ENCODE results near the gene WWP2. TPM values are rescaled to one million over a fixed set of nuclear protein-coding genes. Genes with fewer than 3 reads are reported as not detected.

WWP2 gene
- total RNA-seq, 1 experiment from 2014 or later = 47.5 TPM

DNA sequence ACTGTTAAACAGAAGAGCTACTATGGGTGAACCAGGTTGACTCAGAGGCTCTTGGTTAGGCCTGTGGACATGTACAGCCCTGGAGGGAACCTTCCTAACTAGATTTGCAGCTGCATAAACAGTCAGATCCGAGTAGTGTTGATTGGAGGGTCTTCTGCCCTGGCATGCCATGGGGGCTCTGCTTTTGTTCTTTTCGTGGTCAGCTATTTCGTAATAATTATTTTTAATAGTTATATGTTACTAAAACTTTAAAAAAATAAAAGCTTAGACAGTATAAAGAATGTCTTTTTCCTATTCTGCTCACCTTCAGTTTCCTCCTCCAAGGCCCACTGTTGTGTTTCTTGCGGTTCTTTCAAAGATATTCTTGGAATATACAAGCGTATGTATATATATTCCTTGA, 121.6 kb downstream of the WWP2 start:
- Mint-ChIP-seq H3K36me3 (ENCODE audit: insufficient read depth, unreplicated experiment) (no peaks in the 10 kb centered on the region), H3K4me3 (ENCODE audit: low read depth, unreplicated experiment) (no peak overlapping the region), H3K4me1 (ENCODE audit: low read depth, unreplicated experiment) (peaks cover 9% of the 10 kb centered on the region), H3K27me3 (ENCODE audit: unreplicated experiment) (no peaks in the 10 kb centered on the region), H3K9me3 (ENCODE audit: low read depth, unreplicated experiment) (no peaks in the 10 kb centered on the region), H3K27ac (ENCODE audit: unreplicated experiment) (no peak overlapping the region)
- intact Hi-C loops (cut with micrococcal nuclease; ENCODE audit: unreplicated experiment) = no loop called here
- CTCF ChIA-PET = interaction anchor here (0.6 kb wide), 1 partner anchor 300 kb away, joined by 3 read pairs; no protein-coding TSS in a partner anchor
- BruUV-seq (replicated peaks) = no TSS peak
- DNase-seq = no peak
- TF ChIP-seq, protein P1, sequence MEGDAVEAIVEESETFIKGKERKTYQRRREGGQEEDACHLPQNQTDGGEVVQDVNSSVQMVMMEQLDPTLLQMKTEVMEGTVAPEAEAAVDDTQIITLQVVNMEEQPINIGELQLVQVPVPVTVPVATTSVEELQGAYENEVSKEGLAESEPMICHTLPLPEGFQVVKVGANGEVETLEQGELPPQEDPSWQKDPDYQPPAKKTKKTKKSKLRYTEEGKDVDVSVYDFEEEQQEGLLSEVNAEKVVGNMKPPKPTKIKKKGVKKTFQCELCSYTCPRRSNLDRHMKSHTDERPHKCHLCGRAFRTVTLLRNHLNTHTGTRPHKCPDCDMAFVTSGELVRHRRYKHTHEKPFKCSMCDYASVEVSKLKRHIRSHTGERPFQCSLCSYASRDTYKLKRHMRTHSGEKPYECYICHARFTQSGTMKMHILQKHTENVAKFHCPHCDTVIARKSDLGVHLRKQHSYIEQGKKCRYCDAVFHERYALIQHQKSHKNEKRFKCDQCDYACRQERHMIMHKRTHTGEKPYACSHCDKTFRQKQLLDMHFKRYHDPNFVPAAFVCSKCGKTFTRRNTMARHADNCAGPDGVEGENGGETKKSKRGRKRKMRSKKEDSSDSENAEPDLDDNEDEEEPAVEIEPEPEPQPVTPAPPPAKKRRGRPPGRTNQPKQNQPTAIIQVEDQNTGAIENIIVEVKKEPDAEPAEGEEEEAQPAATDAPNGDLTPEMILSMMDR (IDR thresholded peaks at IDR 0.05; ENCODE audit: unreplicated experiment) = no peak

DNA sequence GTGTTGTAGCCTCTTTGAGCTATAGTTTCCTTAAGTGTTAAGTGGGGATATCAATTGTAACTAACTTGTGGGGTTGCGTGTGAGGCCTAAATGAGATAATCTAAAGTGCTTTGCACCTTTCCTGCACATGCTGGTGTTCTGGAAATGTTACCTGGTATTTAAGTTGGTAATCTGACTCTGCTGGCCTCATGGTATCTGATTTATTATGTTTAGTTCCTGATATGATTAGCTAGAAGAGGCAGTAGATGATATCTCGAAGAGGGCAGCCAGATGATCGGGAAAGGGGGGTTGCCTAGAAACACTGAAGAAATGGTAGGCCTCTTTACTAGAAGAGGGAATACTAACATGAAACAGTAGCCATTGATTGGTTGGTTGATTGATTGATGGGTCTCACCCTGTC, 123.6 kb downstream of the WWP2 start:
- H3K9me3 Mint-ChIP-seq (ENCODE audit: low read depth, unreplicated experiment) = no peaks in the 10 kb centered on the region
- TF ChIP-seq, protein P1 (IDR thresholded peaks at IDR 0.05; ENCODE audit: unreplicated experiment) = no peak
- no peak overlapping the region for H3K4me3 Mint-ChIP-seq (ENCODE audit: low read depth, unreplicated experiment)
- CTCF ChIA-PET = no interaction called here
- intact Hi-C loops (cut with micrococcal nuclease; ENCODE audit: unreplicated experiment) = no loop called here
- H3K27ac Mint-ChIP-seq (ENCODE audit: unreplicated experiment) = no peak overlapping the region
- no peaks in the 10 kb centered on the region for H3K36me3 Mint-ChIP-seq (ENCODE audit: insufficient read depth, unreplicated experiment)
- peaks cover 9% of the 10 kb centered on the region for H3K4me1 Mint-ChIP-seq (ENCODE audit: low read depth, unreplicated experiment)
- DNase-seq = no peak
- no peaks in the 10 kb centered on the region for H3K27me3 Mint-ChIP-seq (ENCODE audit: unreplicated experiment)
- no TSS peak for BruUV-seq (replicated peaks)

DNA sequence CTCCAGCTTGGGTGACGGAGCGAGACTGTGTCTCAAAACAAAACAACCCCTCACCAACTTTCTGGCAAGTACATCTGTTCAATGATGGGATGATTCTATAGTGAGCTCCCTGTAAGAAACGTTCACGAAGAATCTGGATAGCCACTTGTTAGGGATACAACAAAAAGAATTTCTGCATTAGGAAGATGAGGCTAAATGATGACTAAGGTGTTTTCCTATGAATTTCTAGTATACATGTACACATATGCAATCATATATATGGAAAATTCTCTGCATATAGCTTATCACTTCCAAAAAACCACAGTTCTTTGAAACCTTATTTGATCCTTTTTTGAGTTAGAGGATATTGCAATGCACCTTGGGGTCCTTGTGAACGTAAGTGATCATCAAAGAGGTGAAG, 124.6 kb downstream of the WWP2 start:
- CTCF ChIA-PET = no interaction called here

DNA sequence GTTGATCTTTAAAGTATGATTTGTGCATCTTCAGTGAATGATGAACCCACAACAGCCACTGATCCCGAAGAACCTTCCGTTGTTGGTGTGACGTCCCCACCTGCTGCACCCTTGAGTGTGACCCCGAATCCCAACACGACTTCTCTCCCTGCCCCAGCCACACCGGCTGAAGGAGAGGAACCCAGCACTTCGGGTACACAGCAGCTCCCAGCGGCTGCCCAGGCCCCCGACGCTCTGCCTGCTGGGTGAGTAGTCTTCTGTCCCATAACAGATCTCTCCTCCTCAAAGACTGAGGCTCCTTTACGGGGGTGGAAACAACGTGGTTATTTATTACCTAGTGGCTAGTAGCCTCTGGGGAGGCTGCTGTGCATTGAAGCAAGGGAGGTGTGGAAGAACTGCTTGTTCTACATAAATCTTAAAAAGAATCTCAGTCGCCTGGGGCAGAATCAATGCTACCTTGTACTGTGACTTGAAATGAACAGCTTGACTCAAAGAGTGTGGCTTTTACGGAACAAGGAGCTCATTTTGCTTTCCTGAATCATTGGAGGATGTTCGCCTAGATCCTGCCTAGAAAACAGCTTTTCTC, 126.0 kb downstream of the WWP2 start:
- Mint-ChIP-seq H3K9me3 (ENCODE audit: low read depth, unreplicated experiment) (no peaks in the 10 kb centered on the region), H3K27me3 (ENCODE audit: unreplicated experiment) (no peaks in the 10 kb centered on the region), H3K4me1 (ENCODE audit: low read depth, unreplicated experiment) (peaks cover 9% of the 10 kb centered on the region), H3K36me3 (ENCODE audit: insufficient read depth, unreplicated experiment) (no peaks in the 10 kb centered on the region), H3K27ac (ENCODE audit: unreplicated experiment) (no peak overlapping the region), H3K4me3 (ENCODE audit: low read depth, unreplicated experiment) (no peak overlapping the region)
- DNase-seq = no peak
- no TSS peak for BruUV-seq (replicated peaks)
- intact Hi-C loops (cut with micrococcal nuclease; ENCODE audit: unreplicated experiment) = no loop called here
- CTCF ChIA-PET = no interaction called here
- TF ChIP-seq, protein P1 (IDR thresholded peaks at IDR 0.05; ENCODE audit: unreplicated experiment) = no peak

More for the DNA sequence above, 124.6 kb downstream of the WWP2 start:
- intact Hi-C loops (cut with micrococcal nuclease; ENCODE audit: unreplicated experiment) = no loop called here
- no peaks in the 10 kb centered on the region for H3K36me3 Mint-ChIP-seq (ENCODE audit: insufficient read depth, unreplicated experiment)
- peaks cover 9% of the 10 kb centered on the region for H3K4me1 Mint-ChIP-seq (ENCODE audit: low read depth, unreplicated experiment)
- DNase-seq = no peak
- BruUV-seq (replicated peaks) = no TSS peak
- H3K27ac Mint-ChIP-seq (ENCODE audit: unreplicated experiment) = no peak overlapping the region
- TF ChIP-seq, protein P1 (IDR thresholded peaks at IDR 0.05; ENCODE audit: unreplicated experiment) = no peak
- no peak overlapping the region for H3K4me3 Mint-ChIP-seq (ENCODE audit: low read depth, unreplicated experiment)
- no peaks in the 10 kb centered on the region for H3K27me3 Mint-ChIP-seq (ENCODE audit: unreplicated experiment)
- H3K9me3 Mint-ChIP-seq (ENCODE audit: low read depth, unreplicated experiment) = no peaks in the 10 kb centered on the region

All from Calu3 (cell line).